H1 (cell line): ENCODE data around the gene OSBPL9. TPM values are rescaled to one million over a fixed set of nuclear protein-coding genes. Genes with fewer than 3 reads are reported as not detected.

Experiments used
- CTCF ChIA-PET: fragments of 300-600 bp; sonication (Branson Sonifier 250); formaldehyde crosslinking; loops from one replicate; lab custom pipeline; 2021; ENCODE audit not compliant: partially characterized antibody; lab: Charles Lee
- POLR2A ChIA-PET: fragments of 300-600 bp; sonication (Branson Sonifier 250); formaldehyde crosslinking; loops from one replicate; lab custom pipeline; 2021; ENCODE audit warnings: inconsistent platforms; ENCODE audit not compliant: partially characterized antibody; lab: Charles Lee
- DNase-seq, 2 experiments: peaks; one replicate each; pipeline versions ENCODE4 v3.0.0 to v3.0.0-alpha.2; 2010 to 2022; ENCODE audit warnings: low spot score in 2 of 2, low read depth in 1 of 2, mixed read lengths in 1 of 2
- FAIRE-seq: peaks from 2 replicates; lab custom pipeline; 2011; peaks lifted over from hg19 to GRCh38; lab: Jason Lieb, UNC
- H2AFZ ChIP-seq: 2 replicates; pipeline ENCODE4 v1.8.1; 2012; ENCODE audit warnings: low read length, inconsistent platforms
- H2AK5ac ChIP-seq: 2 replicates; pipeline ENCODE4 v1.6.1; 2013; ENCODE audit warnings: low read depth, low read length
- H2BK120ac ChIP-seq: replicated peaks from 2 replicates; pipeline ENCODE3; 2013; ENCODE audit warnings: low read depth, low read length, inconsistent platforms
- H2BK12ac ChIP-seq: 2 replicates; pipeline ENCODE4 v1.6.1; 2013; ENCODE audit warnings: low read depth, low read length
- H2BK15ac ChIP-seq: 2 replicates; pipeline ENCODE4 v1.6.1; 2013; ENCODE audit warnings: low read length
- H2BK20ac ChIP-seq: 2 replicates; pipeline ENCODE4 v1.6.1; 2013; ENCODE audit warnings: low read length
- H2BK5ac ChIP-seq: 2 replicates; pipeline ENCODE4 v1.6.1; 2013; ENCODE audit warnings: low read depth, low read length
- H3K14ac ChIP-seq: 2 replicates; pipeline ENCODE4 v1.6.1; 2013; ENCODE audit warnings: inconsistent platforms; ENCODE audit not compliant: insufficient read length
- H3K18ac ChIP-seq: 2 replicates; pipeline ENCODE4 v1.6.1; 2013; ENCODE audit warnings: low read length; ENCODE audit errors: extremely low read depth
- H3K23ac ChIP-seq: 2 replicates; pipeline ENCODE4 v1.6.1; 2013; ENCODE audit warnings: inconsistent platforms; ENCODE audit not compliant: insufficient read length
- H3K23me2 ChIP-seq: 2 replicates; pipeline ENCODE4 v1.6.1; 2013; ENCODE audit warnings: low read depth, low read length
- H3K27ac ChIP-seq: 2 replicates; pipeline ENCODE4 v1.6.1; 2011; ENCODE audit warnings: low read depth, low read length, inconsistent platforms
- H3K27me3 ChIP-seq, 4 experiments: replicated peaks in 1 of 4; 1 replicate in 1 of 4; 2 replicates in 3 of 4; pipeline versions ENCODE4 v1.6.1 to v1.8.1; 2011 to 2013; ENCODE audit warnings: low read length in 3 of 4, mild to moderate bottlenecking in 3 of 4, inconsistent platforms in 2 of 4, mixed read lengths in 2 of 4, moderate library complexity in 1 of 4; ENCODE audit not compliant: control insufficient read depth in 3 of 4, insufficient read depth in 3 of 4; ENCODE audit errors: extremely low read depth in 1 of 4
- H3K36me3 ChIP-seq, 4 experiments: 2 replicates each; pipeline versions ENCODE4 v1.6.1 to v1.8.1; 2011 to 2013; ENCODE audit warnings: mild to moderate bottlenecking in 4 of 4, low read length in 3 of 4, moderate library complexity in 2 of 4, control low read depth in 1 of 4, inconsistent platforms in 1 of 4; ENCODE audit not compliant: insufficient read depth in 4 of 4, control insufficient read depth in 2 of 4
- H3K4ac ChIP-seq: replicated peaks from 2 replicates; pipeline ENCODE3; 2013; ENCODE audit warnings: low read length, low read depth, mixed read lengths, inconsistent platforms; ENCODE audit not compliant: insufficient read length
- H3K4me1 ChIP-seq, 4 experiments: replicated peaks in 1 of 4; 1 replicate in 1 of 4; 2 replicates in 3 of 4; pipeline versions ENCODE4 v1.6.1 to v1.8.1; 2011 to 2013; ENCODE audit warnings: low read length in 3 of 4, inconsistent platforms in 2 of 4, mixed read lengths in 1 of 4; ENCODE audit not compliant: insufficient read depth in 4 of 4, control insufficient read depth in 3 of 4
- H3K4me2 ChIP-seq, 2 experiments: 2 replicates each; pipeline versions ENCODE4 v1.6.1 to v1.8.1; 2011 to 2013; ENCODE audit warnings: low read depth in 2 of 2, low read length in 2 of 2, control low read depth in 1 of 2, inconsistent platforms in 1 of 2, mild to moderate bottlenecking in 1 of 2; ENCODE audit not compliant: insufficient read depth in 1 of 2
- H3K4me3 ChIP-seq, 4 experiments: fragments of 200-600, 300-600 bp in 1 of 4; sonication (generic), shearing (Covaris generic), sonication (Bioruptor Twin) in 1 of 4; 2 replicates each; pipeline versions ENCODE4 v1.5.1 to v1.8.1; 2011 to 2016; ENCODE audit warnings: low read length in 4 of 4, low read depth in 3 of 4, control low read depth in 2 of 4, inconsistent platforms in 2 of 4, mild to moderate bottlenecking in 2 of 4, mixed read lengths in 1 of 4, moderate library complexity in 1 of 4; ENCODE audit not compliant: insufficient read depth in 2 of 4; ENCODE audit errors: extremely low read depth in 1 of 4
- H3K56ac ChIP-seq: replicated peaks from 2 replicates; pipeline ENCODE3; 2013; ENCODE audit warnings: low read depth, mild to moderate bottlenecking, mixed read lengths, low read length, inconsistent platforms; ENCODE audit not compliant: insufficient read length
- H3K79me1 ChIP-seq: 2 replicates; pipeline ENCODE4 v1.6.1; 2013; ENCODE audit warnings: low read depth, low read length, control low read depth
- H3K79me2 ChIP-seq, 2 experiments: 2 replicates each; pipeline versions ENCODE4 v1.6.1 to v1.8.1; 2012 to 2013; ENCODE audit warnings: low read length in 2 of 2, mild to moderate bottlenecking in 2 of 2, inconsistent platforms in 1 of 2; ENCODE audit not compliant: insufficient read depth in 2 of 2, control insufficient read depth in 1 of 2
- H3K9ac ChIP-seq, 4 experiments: replicated peaks in 1 of 4; 1 replicate in 1 of 4; 2 replicates in 3 of 4; pipeline versions ENCODE4 v1.6.1 to v1.8.1; 2011 to 2013; ENCODE audit warnings: low read depth in 3 of 4, low read length in 3 of 4, control low read depth in 2 of 4, mild to moderate bottlenecking in 2 of 4, moderate library complexity in 2 of 4, inconsistent platforms in 1 of 4; ENCODE audit errors: extremely low read depth in 1 of 4
- H3K9me3 ChIP-seq, 2 experiments: 2 replicates each; pipeline versions ENCODE4 v1.6.1 to v1.8.1; 2012 to 2013; ENCODE audit warnings: mild to moderate bottlenecking in 2 of 2, moderate library complexity in 2 of 2, control low read depth in 1 of 2, inconsistent platforms in 1 of 2, low read depth in 1 of 2, low read length in 1 of 2, mixed read lengths in 1 of 2; ENCODE audit not compliant: insufficient read depth in 2 of 2
- H4K20me1 ChIP-seq, 2 experiments: replicated peaks in 1 of 2; 2 replicates each; pipeline versions ENCODE3 to v1.8.1; 2011 to 2013; ENCODE audit warnings: inconsistent platforms in 2 of 2, low read length in 2 of 2, mild to moderate bottlenecking in 1 of 2; ENCODE audit not compliant: insufficient read depth in 2 of 2, control insufficient read depth in 1 of 2
- H4K5ac ChIP-seq: 2 replicates; pipeline ENCODE4 v1.6.1; 2013; ENCODE audit warnings: low read length, low read depth, mixed read lengths, inconsistent platforms; ENCODE audit not compliant: insufficient read length
- H4K8ac ChIP-seq: 2 replicates; pipeline ENCODE4 v1.8.0; 2013; ENCODE audit warnings: mild to moderate bottlenecking, moderate library complexity, low read length, inconsistent platforms; ENCODE audit not compliant: insufficient read depth; ENCODE audit errors: extremely low read depth
- H4K91ac ChIP-seq: replicated peaks from 2 replicates; pipeline ENCODE3; 2013; ENCODE audit warnings: low read length, mixed read lengths, inconsistent platforms; ENCODE audit not compliant: insufficient read length
- FOSL1 ChIP-seq: IDR thresholded peaks from 2 replicates; pipeline ENCODE4 v1.6.1; 2011; ENCODE audit warnings: mild to moderate bottlenecking, low read depth, low read length, moderate library complexity; ENCODE audit not compliant: insufficient read depth
- RAD21 ChIP-seq, 2 experiments: IDR thresholded peaks in 1 of 2; conservative IDR thresholded peaks in 1 of 2; 2 replicates each; pipeline ENCODE4 v1.6.1; 2011; ENCODE audit warnings: low read depth in 2 of 2, low read length in 2 of 2, improper control_type of control experiment in 1 of 2, inconsistent platforms in 1 of 2, mild to moderate bottlenecking in 1 of 2, moderate library complexity in 1 of 2
- RFX5 ChIP-seq: IDR thresholded peaks from 2 replicates; pipeline ENCODE4 v1.6.1; 2011; ENCODE audit warnings: low read depth, low read length, improper control_type of control experiment, borderline replicate concordance
- TBP ChIP-seq: IDR thresholded peaks from 2 replicates; pipeline ENCODE4 v1.6.1; 2011; ENCODE audit warnings: low read depth, low read length, improper control_type of control experiment
- WGBS, 2 experiments: shearing (Covaris generic) in 1 of 2; methylation state at CpG; one replicate each; pipeline versions ENCODE4 v1.1.6 to v1.1.7; 2013 to 2015; ENCODE audit warnings: low lambda C conversion rate in 2 of 2, mixed read lengths in 2 of 2, inconsistent platforms in 1 of 2, low coverage in 1 of 2, missing lambda C conversion rate in 1 of 2; ENCODE audit not compliant: insufficient replicate concordance in 2 of 2, insufficient coverage in 1 of 2, insufficient read length in 1 of 2; ENCODE audit errors: extremely low coverage in 1 of 2, missing lambda C conversion rate in 1 of 2; 5-methylcytosine and 5-hydroxymethylcytosine counted together
- polyA plus RNA-seq, 7 experiments: library from polyadenylated mRNA; depleted of rRNA in 3 of 7; stranded (reverse) in 5 of 7; unstranded in 2 of 7; fragments of >200 nt in 5 of 7; fragments of 200-250 nt in 2 of 7; gene quantifications; 1 replicate in 5 of 7; 2 replicates in 1 of 7; 4 replicates in 1 of 7; pipeline versions ENCODE4 v1.2.1 to v1.2.3, GENCODE V29; 2011 to 2013; ENCODE audit warnings: missing spikeins in 2 of 7, mixed read lengths in 2 of 7
- total RNA-seq: library from RNA; stranded (reverse); fragmentation: NEBNext Ultra II Directional; extraction: Animal tissue kit (Norgen Biotek cat#: 25700); gene quantifications from 2 replicates; pipeline ENCODE4 v1.2.1, GENCODE V29; 2021

OSBPL9 gene
- total and polyA plus RNA-seq, 2 of the 8 experiments (the other 6 are each of a cell fraction or from before 2014, with no cell fraction given), result 58.2 to 71.6 TPM

- Histone ChIP-seq H3K79me1 (peaks cover 4% of the 10 kb centered on the region; the same call in 1 of the 2 replicates), H4K5ac (no peak overlapping the region), H3K56ac (no peak overlapping the region), H2BK12ac (no peak overlapping the region; the same call in 1 of the 2 replicates), H3K9me3 (no peaks in the 10 kb centered on the region), H3K23me2 (no peaks in the 10 kb centered on the region), H3K14ac (no peak overlapping the region), H2BK20ac (no peak overlapping the region), H3K4me2 (no peak overlapping the region), H3K23ac (no peak overlapping the region), H3K4me1 (peaks cover 0 to 10% (median 5%) of the 10 kb centered on the region in 4 experiments; a peak in 5 of 7 replicates), H2AK5ac (no peak overlapping the region), H2AFZ (no peak overlapping the region), H2BK120ac (no peak overlapping the region), H3K27me3 (no peaks in the 10 kb centered on the region), H3K18ac (no peak overlapping the region), H3K4ac (no peak overlapping the region), H2BK5ac (no peak overlapping the region), H3K36me3 (no peaks in the 10 kb centered on the region; a peak in 1 of 8 replicates), H3K27ac (no peak overlapping the region), H2BK15ac (no peak overlapping the region), H3K9ac (no peak overlapping the region), H4K8ac (no peak overlapping the region), H3K79me2 (peaks cover 0 to 7% of the 10 kb centered on the region in 2 experiments; a peak in 2 of 4 replicates), H3K4me3 (no peak overlapping the region), H4K20me1 (no peaks in the 10 kb centered on the region), H4K91ac (no peak overlapping the region)
- TF ChIP-seq RFX5 (no peak), TBP (no peak), FOSL1 (no peak), RAD21 (IDR thresholded peaks at IDR 0.05 in 1 of 2, conservative IDR thresholded peaks at IDR 0.05 in 1 of 2; ENCODE audit: low read depth in 2 of 2, low read length in 2 of 2) (no peak)
- no peak for DNase-seq
- ChIA-PET CTCF (no interaction called here), POLR2A (no interaction called here)
- WGBS, 2 experiments, result 90% methylated on average over 4 of the region's 4 CpGs; no CpG with 5 or more reads in 1 of the 2 experiments
- FAIRE-seq, result no peak
Observed at GRCh38 chr1:51649593-51650091, 32.8 kb downstream of the OSBPL9 start.
